ENCODE results near the gene FOXP1.

The FOXP1 gene

DNA sequence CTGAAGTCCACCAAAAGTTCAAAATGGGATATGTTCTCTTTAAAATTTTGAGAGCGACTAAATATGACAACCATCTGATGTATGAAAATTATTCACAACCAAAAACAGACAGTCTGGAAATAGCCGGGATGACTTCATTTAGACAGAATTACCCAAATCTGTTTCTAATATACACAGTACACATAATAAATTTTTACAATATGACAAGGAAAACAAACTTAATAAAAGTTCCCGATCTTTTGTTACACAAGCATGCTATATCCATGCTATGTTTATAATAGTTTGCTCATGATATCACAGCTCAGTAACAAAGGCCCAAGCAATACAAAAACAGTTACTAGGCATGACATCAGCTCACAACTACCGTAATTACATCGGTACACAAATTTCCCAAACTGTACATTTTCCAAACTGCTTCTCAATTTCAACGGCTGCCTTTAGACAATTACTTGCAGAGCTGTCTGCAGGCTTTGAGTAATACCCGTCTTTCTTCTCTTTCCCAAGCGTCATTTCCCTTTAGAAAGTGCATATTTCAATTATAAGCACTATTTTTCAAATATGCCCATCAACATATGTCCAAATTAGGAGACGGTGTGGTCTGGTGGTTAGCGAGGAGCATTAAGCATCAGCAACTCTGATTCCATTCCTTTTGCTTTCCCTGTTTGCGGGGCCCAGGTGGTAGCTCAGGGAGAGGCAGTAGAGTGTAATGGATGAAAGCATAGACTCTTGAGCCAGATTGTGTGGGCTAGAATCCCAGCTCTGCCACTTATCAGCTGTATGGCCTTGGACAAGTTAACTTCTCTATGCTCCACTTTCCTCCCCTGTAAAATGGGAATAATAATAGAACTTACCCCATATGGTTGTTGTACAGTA is 481.2 kb downstream of the FOXP1 start:
- DNase-seq (ENCODE audit: low read depth in 2 of 2): no peak

- DNase-seq (ENCODE audit: low read depth in 2 of 2): no peak
Observed at GRCh38 chr3:71101626-71102025, 481.9 kb downstream of the FOXP1 start.

DNA sequence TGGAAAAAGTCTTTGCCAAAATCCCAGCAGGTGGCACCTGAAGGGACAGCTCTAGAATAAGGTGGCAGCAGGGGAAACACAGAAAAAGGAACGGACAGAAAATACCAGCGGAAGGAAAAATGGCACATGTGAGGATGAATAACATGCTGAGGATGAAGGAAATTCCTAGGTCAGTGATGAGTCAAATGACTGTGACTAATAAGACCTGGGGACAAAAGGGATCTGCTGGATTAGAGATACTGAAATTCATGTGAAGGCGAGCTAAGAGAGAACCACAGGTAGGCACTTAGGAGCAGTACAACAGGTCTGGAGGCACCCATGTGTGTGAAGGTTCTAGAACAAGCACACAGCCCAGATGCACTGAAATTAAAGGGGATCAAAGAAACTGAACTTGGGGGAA is 482.5 kb downstream of the FOXP1 start:
- DNase-seq (ENCODE audit: low read depth in 2 of 2): no peak

DNA sequence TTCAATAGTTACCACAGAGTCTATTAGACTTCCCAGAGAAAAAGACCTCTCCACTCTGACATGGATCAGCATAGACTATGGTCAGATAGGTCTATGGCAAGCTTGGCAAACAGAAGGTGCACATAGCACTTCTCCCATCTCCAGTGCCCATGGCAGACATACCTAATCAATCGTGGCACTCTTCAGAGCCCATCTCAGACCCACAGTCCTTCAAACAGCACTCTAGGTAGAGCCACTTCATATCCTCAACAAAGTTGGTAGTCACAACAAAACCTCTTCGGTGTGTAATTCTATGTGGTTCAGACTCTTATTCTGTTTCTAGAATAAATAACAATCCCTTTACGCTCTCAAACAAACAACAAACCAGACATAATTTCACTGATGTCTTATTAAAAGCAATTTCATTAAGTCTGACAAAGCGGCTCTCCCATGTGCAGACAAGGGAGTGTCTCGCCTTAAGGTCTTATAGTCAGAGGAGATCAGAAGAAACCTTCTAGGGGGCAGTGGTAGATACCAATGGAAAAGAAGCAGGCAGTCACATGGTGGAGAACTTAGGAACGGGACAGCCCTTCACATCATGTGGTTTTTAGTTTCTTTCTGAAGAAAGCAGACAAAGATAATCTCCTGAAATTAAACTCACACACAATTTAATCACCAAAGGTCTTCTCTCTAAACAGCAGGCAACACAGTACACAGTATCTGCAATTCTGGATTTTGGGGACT is 483.4 kb downstream of the FOXP1 start:
- DNase-seq (ENCODE audit: low read depth in 2 of 2): no peak

DNA sequence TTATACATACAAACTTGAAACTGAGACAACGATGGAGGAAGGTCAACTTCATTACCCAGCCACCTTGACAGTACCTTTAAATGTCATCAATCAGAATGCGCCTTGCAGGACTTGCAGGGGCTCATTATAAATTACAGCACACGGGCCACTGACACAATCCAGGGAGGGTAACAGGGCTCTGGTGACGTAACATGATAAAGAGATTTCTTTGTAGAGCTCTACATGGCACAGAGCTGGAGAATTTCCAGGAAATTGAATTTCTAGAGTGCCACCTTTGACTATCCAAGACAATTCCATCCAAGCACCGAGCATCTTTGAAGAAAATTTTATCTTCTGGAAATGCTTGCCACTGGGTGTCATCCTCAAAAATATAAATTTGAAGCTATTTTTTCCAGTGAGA is 486.0 kb downstream of the FOXP1 start:
- DNase-seq (ENCODE audit: low read depth in 2 of 2): no peak

DNA sequence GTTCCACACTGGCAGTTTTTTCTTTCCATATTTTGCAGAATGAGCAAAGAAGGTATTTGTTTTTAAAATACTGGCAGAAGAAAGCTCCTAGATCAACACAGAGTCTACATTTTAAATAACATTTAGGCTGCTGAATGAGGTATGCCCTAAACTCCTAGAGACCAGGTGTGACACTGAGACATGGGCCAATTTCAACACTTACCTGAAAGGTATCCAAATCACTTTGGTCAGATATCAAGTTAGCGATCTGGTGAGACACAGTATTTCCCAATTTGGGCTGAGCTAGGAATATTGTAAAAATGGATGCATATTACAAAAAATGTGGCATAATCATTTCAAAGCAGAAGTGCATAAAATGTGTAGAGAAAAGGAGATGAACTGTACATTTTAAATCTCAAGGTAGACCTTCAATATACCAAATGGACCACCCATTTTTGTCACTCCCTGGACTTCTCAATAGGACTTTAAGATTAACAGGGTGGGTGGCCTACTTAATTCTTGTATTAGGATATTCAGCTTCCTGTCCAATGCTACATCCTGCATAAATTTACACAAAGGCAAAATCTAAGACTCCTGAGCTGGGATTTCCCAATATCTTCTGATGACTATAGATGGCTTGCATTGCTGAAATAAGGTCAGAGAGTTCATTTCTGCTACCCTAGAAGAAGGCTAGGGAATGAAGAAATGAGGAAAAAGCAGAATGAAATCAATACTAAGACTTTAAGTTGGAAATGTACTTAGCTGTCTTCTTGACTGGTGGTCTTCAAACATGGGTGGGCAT is 487.8 kb downstream of the FOXP1 start:
- no peak for DNase-seq (ENCODE audit: low read depth in 2 of 2)

GRCh38 chr3:71094658-71095209 is 488.8 kb downstream of the FOXP1 start:
- DNase-seq (ENCODE audit: low read depth in 2 of 2): no peak

GRCh38 chr3:71092665-71093064 is 490.9 kb downstream of the FOXP1 start:
- no peak for DNase-seq (ENCODE audit: low read depth in 2 of 2)

DNA sequence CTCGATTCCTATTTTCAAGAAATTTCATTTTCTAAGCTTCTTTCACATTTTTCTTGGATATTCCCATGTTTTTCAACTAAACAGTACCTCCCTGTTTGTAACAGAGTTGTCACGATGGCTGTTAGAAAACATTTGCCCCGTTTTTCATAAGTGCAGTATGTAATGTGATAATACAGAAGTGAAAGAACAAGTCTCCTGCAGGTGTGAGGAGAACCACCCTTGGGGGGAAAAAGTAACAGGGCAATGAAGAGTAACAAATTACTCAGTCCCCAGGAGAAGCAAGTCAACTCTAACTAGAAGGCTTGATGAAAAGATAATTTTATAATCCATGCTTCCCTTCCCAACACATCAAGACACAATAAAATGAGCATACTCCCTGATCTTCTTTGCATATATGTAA is 493.3 kb downstream of the FOXP1 start:
- no peak for DNase-seq (ENCODE audit: low read depth in 2 of 2)

- DNase-seq (ENCODE audit: low read depth in 2 of 2): no peak
Observed at GRCh38 chr3:71089271-71089847, 494.2 kb downstream of the FOXP1 start.

GRCh38 chr3:71088742-71089141 is 494.8 kb downstream of the FOXP1 start:
- no peak for DNase-seq (ENCODE audit: low read depth in 2 of 2)

- DNase-seq (ENCODE audit: low read depth in 2 of 2): no peak
Observed at GRCh38 chr3:71088019-71088708, 495.4 kb downstream of the FOXP1 start.

DNA sequence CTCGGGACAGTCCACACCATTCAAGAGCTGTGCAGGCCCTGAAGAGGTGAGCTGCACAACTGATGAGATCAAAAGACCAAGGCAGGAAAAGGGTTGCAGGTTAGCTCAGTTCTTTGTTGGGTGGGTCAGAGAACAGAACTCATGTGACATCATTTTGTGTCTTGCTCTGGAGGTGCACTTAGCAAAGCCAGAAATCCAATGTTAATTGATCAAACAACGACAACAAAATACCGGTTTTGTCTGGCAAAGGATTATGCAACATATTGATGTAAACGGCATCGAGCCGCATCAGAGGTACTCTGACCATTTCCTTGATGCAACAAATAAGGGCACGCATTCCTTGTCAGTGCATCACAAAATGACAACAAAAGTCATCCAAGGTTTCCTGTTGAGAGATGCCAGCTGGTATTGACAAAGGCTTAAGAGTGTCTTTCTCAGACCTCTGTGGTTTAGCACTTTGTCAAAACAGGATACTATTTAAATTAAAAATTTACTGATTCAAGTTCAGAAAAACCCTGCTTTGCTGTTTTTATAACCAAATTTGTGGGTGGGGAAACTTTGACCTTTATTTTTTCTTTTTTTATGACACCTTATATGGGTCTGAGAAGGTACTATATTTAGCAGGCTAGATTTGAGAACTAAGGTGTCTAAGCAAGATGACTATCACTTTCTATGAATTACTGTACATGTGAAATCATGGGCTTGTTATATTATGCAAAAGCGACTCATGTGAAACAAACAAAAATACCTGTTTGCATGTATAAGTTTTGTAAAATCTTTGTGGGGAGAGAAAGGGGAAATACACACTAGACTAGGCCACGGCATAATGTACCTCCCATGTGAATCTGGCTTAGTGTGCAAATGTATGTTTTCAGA is 496.1 kb downstream of the FOXP1 start:
- DNase-seq (ENCODE audit: low read depth in 2 of 2): peak in 1 of 2 donors; percentile 30

- no peak for DNase-seq (ENCODE audit: low read depth in 2 of 2)
Observed at GRCh38 chr3:71086777-71087142, 496.8 kb downstream of the FOXP1 start.

GRCh38 chr3:71083726-71084131 is 499.8 kb downstream of the FOXP1 start:
- no peak for DNase-seq (ENCODE audit: low read depth in 2 of 2)

DNA sequence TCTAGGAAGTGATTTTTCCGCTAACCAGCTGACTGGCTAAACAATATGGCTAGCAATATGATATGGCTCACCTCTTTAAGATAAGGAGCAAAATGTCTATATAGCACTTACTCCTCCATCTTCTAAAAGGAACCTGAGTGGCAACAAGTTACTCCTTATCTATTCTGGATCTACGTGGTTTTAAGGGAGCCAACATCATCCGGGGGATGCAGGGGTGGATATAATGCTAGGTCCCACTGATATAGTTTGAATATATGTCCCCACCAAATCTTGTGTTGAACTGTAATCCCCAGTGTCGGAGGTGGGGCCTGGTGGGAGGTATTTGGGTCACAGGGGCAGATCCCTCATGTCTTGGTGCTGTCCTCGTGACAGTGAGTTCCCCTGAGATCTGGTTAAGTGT is 500.7 kb downstream of the FOXP1 start:
- no peak for DNase-seq (ENCODE audit: low read depth in 2 of 2)

GRCh38 chr3:71080517-71081083 is 502.9 kb downstream of the FOXP1 start:
- DNase-seq (ENCODE audit: low read depth in 2 of 2): no peak

- no peak for DNase-seq (ENCODE audit: low read depth in 2 of 2)
Observed at GRCh38 chr3:71078723-71079525, 504.6 kb downstream of the FOXP1 start.

DNA sequence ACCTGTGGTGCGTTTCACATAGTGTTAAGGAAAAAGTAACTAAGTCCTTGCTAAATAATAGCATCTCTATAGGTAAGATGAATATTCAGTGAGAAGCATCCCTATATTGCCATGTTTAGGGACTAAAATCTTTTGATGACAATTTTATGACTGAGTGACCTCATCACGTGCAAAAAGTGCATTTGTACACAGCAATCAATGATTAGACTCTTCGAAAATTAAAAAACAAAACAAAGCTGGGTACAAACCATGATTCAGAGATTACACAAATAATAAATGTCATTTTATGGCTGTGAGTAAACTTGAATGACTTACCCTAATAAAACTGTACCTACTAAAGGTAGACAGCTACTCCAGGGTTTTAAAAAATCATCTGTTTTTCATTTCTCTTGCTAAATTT is 505.3 kb downstream of the FOXP1 start:
- no peak for DNase-seq (ENCODE audit: low read depth in 2 of 2)

Measured in stimulated activated CD8-positive, alpha-beta memory T cell treated with anti-CD3 and anti-CD28 coated beads, Interleukin-7, amount 100 ng/mL, for 4 hours (primary cell).